ENCODE measurements around the gene RPL7L1.

Gene RPL7L1

DNA sequence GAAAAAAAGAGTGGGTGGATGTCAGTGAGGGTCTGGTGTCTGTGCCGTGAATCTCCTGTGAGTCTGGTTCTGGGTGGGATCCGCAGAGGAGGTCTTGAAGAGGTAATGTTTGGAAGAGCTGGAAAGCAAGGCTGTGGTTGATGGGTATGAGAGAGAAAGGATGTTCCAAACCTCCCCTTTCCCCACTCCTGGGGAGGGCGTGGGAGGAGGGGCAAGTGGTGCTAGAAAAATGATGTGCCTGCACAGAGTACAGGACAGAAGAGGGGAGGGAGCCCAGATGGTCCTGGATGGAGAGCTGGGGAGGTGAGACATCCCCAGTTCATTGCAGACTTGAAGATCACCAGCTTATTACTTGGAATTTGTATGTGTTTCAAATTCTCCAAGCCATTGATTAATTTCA, 53.0 kb downstream of the RPL7L1 start:
- Histone ChIP-seq H3K36me3 (ENCODE audit: insufficient read depth, low read length) (peaks cover 5% of the 10 kb centered on the region; the same call in 1 of the 2 replicates), H3K27ac (ENCODE audit: low read depth, low read length) (no peak overlapping the region), H3K79me2 (ENCODE audit: control insufficient read depth, insufficient read depth, low read length, unreplicated experiment) (peaks cover 33% of the 10 kb centered on the region), H2AFZ (ENCODE audit: low read length, unreplicated experiment) (no peak overlapping the region), H3K4me3 (ENCODE audit: low read depth, low read length) (no peak overlapping the region), H3K4me1 (ENCODE audit: control insufficient read depth, insufficient read depth, low read length, unreplicated experiment) (peaks cover 13% of the 10 kb centered on the region), H3K27me3 (ENCODE audit: insufficient read depth, low read length) (no peaks in the 10 kb centered on the region)

DNA sequence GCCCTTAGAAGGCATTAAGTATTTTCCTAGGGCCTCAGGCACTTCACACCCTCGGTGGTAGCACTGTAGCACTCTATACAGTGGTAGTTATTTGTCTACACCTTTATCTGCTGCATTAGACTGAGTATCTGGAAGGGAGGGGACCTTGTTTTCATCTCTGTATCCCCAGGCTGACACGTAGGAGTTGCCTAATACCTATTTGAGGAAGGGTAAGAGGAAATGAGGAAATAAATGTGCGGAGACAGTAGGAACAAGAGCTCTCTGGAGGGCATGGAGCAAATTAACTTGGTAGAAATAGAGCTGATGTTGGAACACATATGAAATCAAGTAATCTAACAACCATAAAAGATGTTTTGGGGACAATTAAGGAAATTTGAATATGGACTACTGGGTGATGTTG, 53.8 kb downstream of the RPL7L1 start:
- Histone ChIP-seq H3K27ac (ENCODE audit: low read depth, low read length) (no peak overlapping the region), H3K79me2 (ENCODE audit: control insufficient read depth, insufficient read depth, low read length, unreplicated experiment) (peaks cover 33% of the 10 kb centered on the region), H3K36me3 (ENCODE audit: insufficient read depth, low read length) (peaks cover 5% of the 10 kb centered on the region; the same call in 1 of the 2 replicates), H2AFZ (ENCODE audit: low read length, unreplicated experiment) (no peak overlapping the region), H3K4me3 (ENCODE audit: low read depth, low read length) (no peak overlapping the region), H3K27me3 (ENCODE audit: insufficient read depth, low read length) (no peaks in the 10 kb centered on the region), H3K4me1 (ENCODE audit: control insufficient read depth, insufficient read depth, low read length, unreplicated experiment) (peaks cover 13% of the 10 kb centered on the region)

DNA sequence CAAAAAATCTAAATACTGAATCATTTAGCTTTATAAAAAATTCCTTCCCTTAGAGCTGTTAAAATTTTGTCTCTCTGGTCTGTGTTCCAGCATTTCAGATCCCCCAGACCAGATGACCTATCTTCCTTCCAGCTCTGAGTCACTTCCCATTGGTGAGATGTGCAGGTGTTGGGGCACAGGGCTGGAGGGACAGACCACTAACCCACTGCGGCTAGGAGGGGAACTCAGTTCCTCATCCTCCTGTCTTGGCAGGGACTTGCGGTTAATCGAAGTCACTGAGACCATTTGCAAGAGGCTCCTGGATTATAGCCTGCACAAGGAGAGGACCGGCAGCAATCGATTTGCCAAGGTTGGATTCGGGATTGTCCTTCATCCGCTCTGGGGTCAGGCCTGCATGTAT, 55.9 kb downstream of the RPL7L1 start:
- Histone ChIP-seq H3K79me2 (ENCODE audit: control insufficient read depth, insufficient read depth, low read length, unreplicated experiment) (peaks cover 31% of the 10 kb centered on the region), H3K27ac (ENCODE audit: low read depth, low read length) (no peak overlapping the region), H3K27me3 (ENCODE audit: insufficient read depth, low read length) (no peaks in the 10 kb centered on the region), H3K4me3 (ENCODE audit: low read depth, low read length) (no peak overlapping the region), H3K4me1 (ENCODE audit: control insufficient read depth, insufficient read depth, low read length, unreplicated experiment) (peaks cover 8% of the 10 kb centered on the region), H2AFZ (ENCODE audit: low read length, unreplicated experiment) (no peak overlapping the region), H3K36me3 (ENCODE audit: insufficient read depth, low read length) (peaks cover 5% of the 10 kb centered on the region; the same call in 1 of the 2 replicates)

DNA sequence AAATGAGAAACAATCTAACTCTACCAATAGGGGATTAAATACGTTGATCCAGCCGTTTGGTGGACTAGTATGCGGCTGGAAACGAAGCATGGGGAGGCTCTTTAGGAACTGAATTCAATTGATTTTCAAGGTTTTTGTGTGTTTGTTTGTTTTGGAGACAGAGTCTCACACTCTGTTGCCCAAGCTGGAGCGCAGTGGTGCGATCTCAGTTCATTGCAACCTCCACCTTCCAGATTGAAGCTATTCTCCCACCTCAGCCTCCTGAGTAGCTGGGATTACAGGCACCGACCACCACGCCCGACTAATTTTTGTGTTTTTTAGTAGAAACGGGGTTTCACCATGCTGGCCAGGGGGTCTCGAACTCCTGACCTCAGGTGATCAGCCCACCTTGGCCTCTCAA, 57.0 kb downstream of the RPL7L1 start:
- Histone ChIP-seq H3K27me3 (ENCODE audit: insufficient read depth, low read length) (no peaks in the 10 kb centered on the region), H3K79me2 (ENCODE audit: control insufficient read depth, insufficient read depth, low read length, unreplicated experiment) (peaks cover 22% of the 10 kb centered on the region), H2AFZ (ENCODE audit: low read length, unreplicated experiment) (no peak overlapping the region), H3K4me3 (ENCODE audit: low read depth, low read length) (no peak overlapping the region), H3K4me1 (ENCODE audit: control insufficient read depth, insufficient read depth, low read length, unreplicated experiment) (no peaks in the 10 kb centered on the region), H3K27ac (ENCODE audit: low read depth, low read length) (no peak overlapping the region), H3K36me3 (ENCODE audit: insufficient read depth, low read length) (peaks cover 5% of the 10 kb centered on the region; the same call in 1 of the 2 replicates)

DNA sequence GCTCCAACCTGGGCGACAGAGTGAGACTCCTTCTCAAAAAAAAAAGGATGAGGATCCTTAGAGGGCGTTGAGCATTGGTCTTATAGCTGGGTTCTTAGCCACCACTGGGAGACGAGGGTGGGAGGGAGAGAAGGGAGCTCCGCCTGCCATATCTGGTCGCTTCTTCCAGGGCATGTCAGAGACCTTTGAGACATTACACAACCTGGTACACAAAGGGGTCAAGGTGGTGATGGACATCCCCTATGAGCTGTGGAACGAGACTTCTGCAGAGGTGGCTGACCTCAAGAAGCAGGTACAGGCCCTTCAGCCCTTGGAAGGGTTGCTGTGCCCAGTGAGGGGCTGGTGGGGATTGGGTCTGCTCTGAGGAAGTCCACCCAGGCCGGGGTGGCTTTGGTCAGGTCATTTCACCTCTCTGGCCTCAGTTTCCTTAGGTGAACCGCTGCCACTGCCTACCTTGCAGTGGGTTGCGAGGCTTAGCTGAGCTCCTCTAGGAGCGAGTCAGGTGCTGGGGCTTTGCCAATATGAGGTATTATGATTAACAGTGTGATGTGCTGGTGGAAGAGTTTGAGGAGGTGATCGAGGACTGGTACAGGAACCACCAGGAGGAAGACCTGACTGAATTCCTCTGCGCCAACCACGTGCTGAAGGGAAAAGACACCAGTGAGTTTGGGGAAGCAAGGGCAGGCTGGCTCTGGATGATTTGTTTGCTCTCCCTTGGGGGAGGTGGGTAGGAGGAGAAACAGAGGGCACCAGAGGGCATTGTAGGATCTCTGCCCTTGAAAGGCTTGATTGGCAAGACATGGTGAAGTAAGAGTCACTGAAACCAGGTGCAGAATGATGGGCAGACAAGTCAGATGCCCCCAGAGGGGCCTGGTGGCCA, 58.4 kb downstream of the RPL7L1 start:
- Histone ChIP-seq H3K27ac (ENCODE audit: low read depth, low read length) (no peak overlapping the region), H3K27me3 (ENCODE audit: insufficient read depth, low read length) (no peaks in the 10 kb centered on the region), H3K4me1 (ENCODE audit: control insufficient read depth, insufficient read depth, low read length, unreplicated experiment) (no peaks in the 10 kb centered on the region), H3K79me2 (ENCODE audit: control insufficient read depth, insufficient read depth, low read length, unreplicated experiment) (peaks cover 11% of the 10 kb centered on the region), H2AFZ (ENCODE audit: low read length, unreplicated experiment) (no peak overlapping the region), H3K4me3 (ENCODE audit: low read depth, low read length) (no peak overlapping the region), H3K36me3 (ENCODE audit: insufficient read depth, low read length) (peaks cover 5% of the 10 kb centered on the region; the same call in 1 of the 2 replicates)

DNA sequence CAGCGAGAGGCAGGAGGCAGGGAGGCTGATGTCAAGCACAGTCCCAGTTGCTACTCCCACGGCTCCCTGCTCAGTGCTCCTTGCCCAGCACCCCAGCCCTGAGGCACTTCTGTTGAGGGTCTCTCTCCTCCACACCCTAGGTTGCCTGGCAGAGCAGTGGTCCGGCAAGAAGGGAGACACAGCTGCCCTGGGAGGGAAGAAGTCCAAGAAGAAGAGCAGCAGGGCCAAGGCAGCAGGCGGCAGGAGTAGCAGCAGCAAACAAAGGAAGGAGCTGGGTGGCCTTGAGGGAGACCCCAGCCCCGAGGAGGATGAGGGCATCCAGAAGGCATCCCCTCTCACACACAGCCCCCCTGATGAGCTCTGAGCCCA, 59.0 kb downstream of the RPL7L1 start:
- H3K27me3 ChIP-seq (ENCODE audit: insufficient read depth, low read length): no peaks in the 10 kb centered on the region
- no peak overlapping the region for H2AFZ ChIP-seq (ENCODE audit: low read length, unreplicated experiment)
- peaks cover 5% of the 10 kb centered on the region; the same call in 1 of the 2 replicates for H3K36me3 ChIP-seq (ENCODE audit: insufficient read depth, low read length)
- no peak overlapping the region for H3K4me3 ChIP-seq (ENCODE audit: low read depth, low read length)
- H3K4me1 ChIP-seq (ENCODE audit: control insufficient read depth, insufficient read depth, low read length, unreplicated experiment): no peaks in the 10 kb centered on the region
- no peak overlapping the region for H3K27ac ChIP-seq (ENCODE audit: low read depth, low read length)
- H3K79me2 ChIP-seq (ENCODE audit: control insufficient read depth, insufficient read depth, low read length, unreplicated experiment): peaks cover 5% of the 10 kb centered on the region

DNA sequence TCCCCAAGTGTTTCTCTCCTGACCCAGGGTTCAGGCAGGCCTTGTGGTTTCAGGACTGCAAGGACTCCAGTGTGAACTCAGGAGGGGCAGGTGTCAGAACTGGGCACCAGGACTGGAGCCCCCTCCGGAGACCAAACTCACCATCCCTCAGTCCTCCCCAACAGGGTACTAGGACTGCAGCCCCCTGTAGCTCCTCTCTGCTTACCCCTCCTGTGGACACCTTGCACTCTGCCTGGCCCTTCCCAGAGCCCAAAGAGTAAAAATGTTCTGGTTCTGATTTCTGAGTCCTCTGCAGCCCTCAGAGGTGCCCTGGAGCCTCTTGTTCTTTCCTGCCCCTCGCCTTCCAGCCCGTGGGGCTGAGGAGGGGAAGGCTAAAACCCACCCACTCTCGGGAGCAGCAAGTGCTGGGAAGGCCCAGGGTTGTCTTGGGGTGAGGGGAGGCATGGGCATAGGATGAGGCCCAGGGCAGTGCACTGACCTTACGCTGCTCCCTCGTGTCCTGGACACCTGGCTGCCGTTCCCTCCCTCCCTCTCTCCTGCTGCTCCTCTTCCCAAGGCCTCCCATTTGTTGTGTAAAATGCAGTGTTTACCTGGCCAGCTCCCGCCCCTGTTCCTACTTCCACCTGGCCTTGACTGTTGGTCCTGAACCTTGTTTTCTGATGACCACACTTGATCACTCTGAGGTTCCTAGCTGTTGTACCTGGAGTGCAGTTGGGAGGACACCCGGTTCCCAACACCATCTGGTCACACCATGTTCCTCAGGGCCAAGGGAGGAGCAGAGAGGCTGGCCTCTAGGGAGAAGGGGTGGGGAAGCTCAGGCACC, 59.8 kb downstream of the RPL7L1 start:
- Histone ChIP-seq H3K4me3 (ENCODE audit: low read depth, low read length) (no peak overlapping the region), H3K79me2 (ENCODE audit: control insufficient read depth, insufficient read depth, low read length, unreplicated experiment) (peaks cover 3% of the 10 kb centered on the region), H3K27ac (ENCODE audit: low read depth, low read length) (no peak overlapping the region), H3K36me3 (ENCODE audit: insufficient read depth, low read length) (peaks cover 5% of the 10 kb centered on the region; the same call in 1 of the 2 replicates), H2AFZ (ENCODE audit: low read length, unreplicated experiment) (no peak overlapping the region), H3K27me3 (ENCODE audit: insufficient read depth, low read length) (no peaks in the 10 kb centered on the region), H3K4me1 (ENCODE audit: control insufficient read depth, insufficient read depth, low read length, unreplicated experiment) (no peaks in the 10 kb centered on the region)
